SK-MEL-5 (cell line): ENCODE results near the gene RPS14. TPM values are rescaled to one million over a fixed set of nuclear protein-coding genes. Genes with fewer than 3 reads are reported as not detected.

ENCODE experiments used
- DNase-seq: peaks from one replicate; pipeline ENCODE4 v3.0.0-alpha.2; 2016; ENCODE audit warnings: low read depth, low spot score
- in situ Hi-C: cut with HindIII; loops from 2 replicates; pipeline ENCODE4 v1.10.0; 2016; ENCODE audit warnings: low sequenced_read_pairs, high pct_unique_total_duplicates, low pct_unique_long_range_greater_than_20kb
- total RNA-seq: library from RNA; depleted of rRNA; stranded (reverse); fragments of >200 nt; shearing (Covaris generic); gene quantifications from 2 replicates; pipeline ENCODE4 v1.2.3, GENCODE V29; 2014; rRNA removed

RPS14 gene
- total RNA-seq, 1 experiment from 2014 or later, result 2,665 TPM

DNA sequence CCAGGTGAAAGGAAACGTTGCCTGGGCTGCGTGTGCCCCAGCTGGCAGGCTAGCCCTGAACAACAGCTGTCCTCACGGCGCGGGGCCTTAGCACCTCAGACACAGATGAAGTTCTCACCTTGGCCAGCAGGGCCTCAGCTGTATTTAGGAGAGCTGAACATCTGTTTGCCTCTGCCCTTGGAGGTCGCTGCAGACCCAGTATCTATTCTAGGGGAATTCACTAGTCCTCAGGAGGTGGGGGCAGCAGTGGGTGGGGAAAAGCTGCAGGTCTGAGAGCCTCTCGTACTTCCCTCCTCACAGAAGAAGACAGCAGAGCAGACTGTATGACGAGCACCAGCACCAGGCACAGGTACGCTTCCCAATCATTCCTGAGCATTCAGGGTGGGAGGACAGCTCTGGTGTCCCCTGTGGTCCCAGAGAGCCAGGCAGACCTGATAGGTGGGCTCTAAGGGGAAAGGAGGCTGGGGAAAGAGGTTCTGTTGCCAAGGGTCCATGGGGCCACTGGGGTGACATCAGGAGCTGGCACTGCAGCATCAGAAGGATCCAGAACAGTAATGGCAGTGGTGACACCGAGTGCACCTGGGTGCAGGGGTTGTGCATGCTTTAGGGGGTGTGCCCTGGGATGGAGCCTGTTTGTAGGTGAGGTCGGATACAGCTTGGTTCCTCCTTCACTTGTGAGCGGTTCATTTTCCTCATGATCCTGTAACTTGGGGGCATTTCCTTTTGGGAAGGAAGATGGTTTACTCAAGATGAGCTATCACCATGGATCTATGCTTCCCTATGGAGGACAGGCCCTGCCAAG, 50.6 kb downstream of the RPS14 start:
- peak; percentile 22 for DNase-seq
- in situ Hi-C loops, result no loop called here

DNA sequence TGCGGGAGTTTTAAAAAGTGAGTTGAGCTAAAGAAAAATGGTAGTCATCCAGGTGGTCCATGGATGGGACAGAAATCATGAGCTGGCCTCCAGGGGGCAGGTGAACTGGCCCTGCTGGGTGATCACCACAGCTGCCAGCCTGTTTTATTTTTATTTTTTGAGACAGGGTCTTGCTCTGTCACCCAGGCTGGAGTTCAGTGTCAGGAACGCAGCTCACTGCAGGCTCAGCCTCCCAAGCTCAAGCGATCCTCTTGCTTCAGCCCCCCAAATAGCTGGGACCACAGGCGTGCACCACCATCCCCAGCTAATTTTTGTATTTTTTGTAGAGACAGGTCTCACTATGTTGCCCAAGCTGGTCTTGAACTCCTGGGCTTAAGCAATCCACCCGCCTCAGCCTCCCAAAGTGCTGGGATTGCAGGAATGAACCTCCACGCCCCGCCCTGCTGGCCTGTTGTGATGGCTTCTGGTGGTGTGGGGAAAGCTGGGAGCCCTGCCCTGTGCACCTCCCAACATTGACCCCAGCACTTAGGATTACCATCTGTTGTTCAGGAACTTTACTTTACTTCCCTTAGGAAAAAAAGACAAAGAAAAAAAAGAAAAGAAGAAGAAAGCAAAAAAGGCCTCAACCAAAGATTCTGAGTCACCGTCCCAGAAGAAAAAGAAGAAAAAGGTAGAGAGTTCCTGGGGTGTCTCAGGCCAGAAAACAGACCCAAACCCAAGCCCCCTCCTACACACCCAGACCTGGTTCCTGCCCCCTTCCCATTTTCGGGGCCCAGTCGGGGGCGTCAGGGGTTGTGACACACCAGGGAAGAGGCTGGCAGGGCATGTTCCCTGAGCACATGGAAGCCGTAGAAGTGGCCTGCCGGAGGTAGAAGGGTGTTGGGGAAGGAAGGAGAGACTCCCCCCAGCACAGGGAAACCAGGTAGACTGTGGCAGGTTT, 51.5 kb downstream of the RPS14 start:
- in situ Hi-C loops, result no loop called here
- DNase-seq, result no peak

DNA sequence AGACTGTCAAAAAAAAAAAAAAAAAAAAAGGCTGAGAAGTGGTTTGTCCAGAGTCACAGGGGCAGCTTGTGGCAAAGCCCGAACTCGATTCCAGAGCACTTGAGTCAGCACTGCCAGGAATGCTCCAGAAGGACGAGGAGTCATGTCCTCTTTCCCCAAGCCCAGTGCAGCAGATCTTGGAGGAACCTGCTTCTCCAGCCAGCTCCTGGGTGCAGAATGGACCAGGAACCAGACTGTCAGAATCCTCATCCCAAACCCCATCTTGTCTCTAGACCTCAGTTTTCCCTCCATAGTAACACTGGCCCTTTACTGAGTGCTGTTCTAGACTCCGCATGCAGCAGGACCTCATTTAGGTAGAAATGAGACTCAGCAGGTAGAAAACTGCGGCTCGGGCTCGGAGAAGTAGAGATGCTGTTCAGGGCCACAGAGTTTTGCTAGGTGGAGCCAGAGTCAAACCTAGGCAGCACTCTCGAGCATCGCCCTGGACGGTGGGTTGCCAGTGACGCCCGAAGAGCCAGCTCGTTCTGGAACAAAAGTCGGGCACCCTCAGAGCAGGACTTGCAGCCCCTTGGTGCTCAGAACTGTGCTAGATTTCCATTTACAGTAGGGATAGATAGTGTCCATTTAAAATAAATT, 52.3 kb downstream of the RPS14 start:
- in situ Hi-C loops, result no loop called here
- DNase-seq, result no peak

DNA sequence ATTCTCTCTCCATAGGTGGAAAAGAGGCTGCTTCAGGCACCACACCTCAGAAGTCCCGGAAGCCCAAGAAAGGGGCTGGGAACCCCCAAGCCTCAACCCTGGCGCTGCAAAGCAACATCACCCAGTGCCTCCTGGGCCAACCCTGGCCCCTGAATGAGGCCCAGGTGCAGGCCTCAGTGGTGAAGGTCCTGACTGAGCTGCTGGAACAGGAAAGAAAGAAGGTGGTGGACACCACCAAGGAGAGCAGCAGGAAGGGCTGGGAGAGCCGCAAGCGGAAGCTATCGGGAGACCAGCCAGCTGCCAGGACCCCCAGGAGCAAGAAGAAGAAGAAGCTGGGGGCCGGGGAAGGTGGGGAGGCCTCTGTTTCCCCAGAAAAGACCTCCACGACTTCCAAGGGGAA, 53.3 kb downstream of the RPS14 start:
- DNase-seq, result no peak
- in situ Hi-C loops, result no loop called here

DNA sequence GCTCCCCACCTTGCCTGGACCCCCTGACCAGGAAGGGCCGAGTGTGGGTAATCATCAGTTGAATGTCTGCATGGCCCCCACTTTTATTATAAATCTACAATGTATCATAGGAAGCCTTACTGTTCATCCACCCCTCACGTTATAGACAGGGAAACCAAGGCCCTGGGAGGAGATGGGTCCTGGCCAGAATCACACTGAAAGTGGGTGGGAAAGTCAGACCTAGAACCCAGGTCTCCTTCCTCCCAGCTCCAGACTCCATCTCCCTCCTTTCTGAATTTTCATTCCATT, 53.9 kb downstream of the RPS14 start:
- DNase-seq, result no peak
- in situ Hi-C loops, result no loop called here

DNA sequence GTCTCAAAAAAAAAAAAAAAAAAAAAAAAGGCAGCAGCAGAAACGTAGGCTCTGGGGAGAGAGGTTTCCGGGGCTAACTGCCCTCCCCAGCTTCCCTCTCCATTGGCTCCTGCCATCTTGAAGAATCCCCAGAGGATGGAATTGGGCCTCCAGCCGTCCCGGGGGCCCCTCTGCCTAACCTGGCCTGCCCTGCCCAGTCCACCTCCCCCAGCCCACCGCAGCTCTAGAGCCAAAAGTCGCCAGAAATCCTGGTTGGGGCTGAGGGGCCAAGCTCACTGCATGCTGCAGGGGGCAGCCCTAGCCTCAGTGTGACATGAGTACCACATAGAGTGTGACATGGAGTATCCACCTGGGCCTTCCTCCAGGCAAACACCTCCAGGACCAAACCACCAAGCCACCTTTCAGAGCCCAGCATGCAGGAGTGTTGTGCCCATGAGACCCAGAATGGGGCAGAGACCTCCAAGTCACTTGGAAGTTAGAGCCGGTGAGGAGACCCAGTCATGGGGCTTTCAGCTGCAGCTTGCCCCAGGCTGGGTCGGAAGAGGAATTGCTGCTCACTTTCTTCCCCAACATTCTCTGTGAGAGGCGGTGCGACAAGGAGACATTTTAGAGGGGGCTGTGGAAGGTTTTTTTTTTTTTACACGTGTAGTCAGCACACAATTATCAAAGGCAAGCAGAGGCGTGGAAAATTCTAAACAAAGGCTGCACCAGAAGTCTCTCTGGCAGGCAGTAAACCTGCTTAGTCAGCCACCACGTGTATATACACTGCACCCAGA, 54.4 kb downstream of the RPS14 start:
- in situ Hi-C loops, result no loop called here
- DNase-seq, result no peak

DNA sequence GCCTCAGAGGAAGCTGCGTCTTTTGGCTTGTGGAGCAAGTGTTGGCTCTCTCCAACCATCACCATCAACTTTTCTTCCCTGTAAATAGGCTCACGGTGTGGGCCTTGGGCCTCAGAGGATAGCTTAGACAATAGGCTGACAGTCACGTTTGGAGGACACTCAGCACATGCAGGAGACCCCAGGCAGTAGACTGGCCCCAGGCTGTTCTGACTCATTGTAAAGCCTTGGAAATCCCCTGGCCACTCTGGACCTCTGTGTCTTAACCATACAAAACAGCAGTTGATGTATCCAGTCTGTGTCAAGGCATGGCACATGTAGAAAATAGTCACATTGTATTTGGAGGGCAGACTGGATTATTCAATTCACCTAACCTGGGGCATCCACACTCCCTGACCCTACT, 55.4 kb downstream of the RPS14 start:
- in situ Hi-C loops, result no loop called here
- no peak for DNase-seq

DNA sequence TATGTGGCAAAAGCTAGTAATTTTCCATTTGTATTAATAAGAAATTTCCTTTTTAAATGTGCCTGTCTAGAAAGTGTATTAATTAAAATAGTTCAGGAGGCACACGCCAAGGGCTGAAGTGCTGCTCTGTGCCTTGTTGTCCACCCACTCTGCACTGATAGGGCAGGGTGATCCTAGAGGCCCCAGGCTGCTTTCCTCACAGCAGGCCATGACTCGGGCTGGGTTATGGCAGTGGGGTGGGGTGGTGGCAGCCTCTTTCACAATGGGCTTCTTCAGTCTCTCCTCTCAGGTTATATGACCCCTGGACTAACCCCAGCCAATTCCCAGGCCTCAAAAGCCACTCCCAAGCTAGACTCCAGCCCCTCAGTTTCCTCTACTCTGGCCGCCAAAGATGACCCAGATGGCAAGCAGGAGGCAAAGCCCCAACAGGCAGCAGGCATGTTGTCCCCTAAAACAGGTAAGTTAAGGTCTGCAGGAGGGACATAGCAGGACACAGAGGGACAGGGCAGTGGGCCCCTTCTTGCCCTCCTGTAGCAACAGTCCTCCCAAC, 56.4 kb downstream of the RPS14 start:
- no peak for DNase-seq
- in situ Hi-C loops, result no loop called here

DNA sequence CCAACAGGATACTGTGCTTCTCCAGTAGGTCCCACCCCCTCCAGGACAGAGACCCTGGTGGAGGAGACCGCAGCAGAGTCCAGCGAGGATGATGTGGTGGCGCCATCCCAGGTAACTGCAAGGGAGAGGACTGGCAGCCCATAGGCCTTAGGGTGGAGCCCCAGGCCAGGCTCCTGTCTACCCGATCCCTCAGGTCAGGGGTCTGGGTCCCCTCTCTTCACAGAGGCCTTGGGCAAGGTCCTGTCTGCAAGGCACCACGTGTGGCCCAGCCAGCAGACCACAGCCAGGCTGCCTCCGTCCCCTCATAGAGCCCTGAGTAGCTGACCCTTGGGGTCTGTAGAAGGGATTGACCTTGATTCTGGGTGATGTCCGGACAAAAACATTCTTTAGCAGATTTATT, 56.9 kb downstream of the RPS14 start:
- no peak for DNase-seq

More for the DNA sequence above, 56.9 kb downstream of the RPS14 start:
- in situ Hi-C loops, result no loop called here

Other genes with a start within 250 kb of the RPS14 start
- not detected in 2 replicates for gene CAMK2A, start 160.0 kb downstream of the RPS14 start, total RNA-seq
- not detected in 2 replicates for gene ARSI, start 146.8 kb downstream of the RPS14 start, total RNA-seq
- gene TCOF1, start 92.0 kb downstream of the RPS14 start, total RNA-seq, result 20.8 and 25.7 TPM in 2 replicates
- gene CD74, start 36.8 kb downstream of the RPS14 start, total RNA-seq, result 46.8 and 48.5 TPM in 2 replicates
- 9.6 and 10.9 TPM in 2 replicates for gene NDST1, start 58.4 kb upstream of the RPS14 start, total RNA-seq
- not detected in 2 replicates for gene SYNPO, start 190.9 kb upstream of the RPS14 start, total RNA-seq
- not detected in 2 replicates for gene MYOZ3, start 211.5 kb upstream of the RPS14 start, total RNA-seq